Gastroesophageal sphincter (tissue), 3 donors: ENCODE data around the gene MTX1.

Experiments used
- CTCF ChIP-seq, 4 experiments: fragments of 200-600 bp in 2 of 4; fragments of 450-650 bp in 2 of 4; sonication (generic) in 1 of 4; IDR thresholded peaks; one replicate each; pipeline ENCODE4 v1.5.1; 2017 to 2019; ENCODE audit warnings: antibody characterized with exemption in 4 of 4, mild to moderate bottlenecking in 2 of 4, moderate library complexity in 2 of 4
- POLR2A ChIP-seq, 2 donors: fragments of 450-650 bp; IDR thresholded peaks; one replicate each; pipeline ENCODE4 v1.6.1; 2017; ENCODE audit warnings: antibody characterized with exemption in 2 of 2, mild to moderate bottlenecking in 2 of 2, moderate library complexity in 1 of 2

GRCh38 chr1:155253797-155254196, 45.3 kb downstream of the MTX1 start:
- TF ChIP-seq CTCF (IDR thresholded peaks at IDR 0.05) (no peak), POLR2A (IDR thresholded peaks at IDR 0.05) (no peak)
